Loucy (cell line): ENCODE results near the gene PACRG.

Experiments used
- H2AFZ ChIP-seq: fragments of 200-600 bp; sonication (generic); 2 replicates; pipeline ENCODE4 v1.6.0; 2016; ENCODE audit warnings: antibody characterized with exemption, mild to moderate bottlenecking, low read length, moderate library complexity
- H3F3A ChIP-seq: fragments of 200-600 bp; 2 replicates; pipeline ENCODE4 v1.6.0; 2016; ENCODE audit warnings: antibody characterized with exemption, low read depth, mild to moderate bottlenecking
- H3K27me3 ChIP-seq: fragments of 200-600 bp; sonication (generic); 2 replicates; pipeline ENCODE4 v1.6.1; 2014; ENCODE audit warnings: low read length, mild to moderate bottlenecking; ENCODE audit not compliant: insufficient read depth, poor library complexity, severe bottlenecking
- H3K36me3 ChIP-seq: fragments of 200-600 bp; sonication (generic); 2 replicates; pipeline ENCODE4 v1.6.1; 2016; ENCODE audit warnings: low read length; ENCODE audit not compliant: insufficient read depth
- H3K4me1 ChIP-seq: fragments of 200-600 bp; sonication (generic); 2 replicates; pipeline ENCODE4 v1.5.1; 2014; ENCODE audit warnings: low read length, mild to moderate bottlenecking; ENCODE audit not compliant: insufficient read depth, poor library complexity, severe bottlenecking
- H3K4me2 ChIP-seq: fragments of 200-600 bp; sonication (generic); 2 replicates; pipeline ENCODE4 v1.6.0; 2014; ENCODE audit warnings: antibody characterized with exemption, low read length, low read depth, mild to moderate bottlenecking; ENCODE audit not compliant: poor library complexity, severe bottlenecking
- H3K4me3 ChIP-seq: fragments of 200-600 bp; sonication (generic); 2 replicates; pipeline ENCODE4 v1.5.1; 2014; ENCODE audit warnings: low read length, mild to moderate bottlenecking, mixed read lengths; ENCODE audit not compliant: poor library complexity, severe bottlenecking
- H3K79me2 ChIP-seq: fragments of 200-600 bp; sonication (generic); 2 replicates; pipeline ENCODE4 v1.6.1; 2014; ENCODE audit warnings: low read length; ENCODE audit not compliant: insufficient read depth
- H3K9ac ChIP-seq: fragments of 200-600 bp; sonication (generic); 2 replicates; pipeline ENCODE4 v1.6.0; 2014; ENCODE audit warnings: mild to moderate bottlenecking, low read depth, low read length, moderate library complexity; ENCODE audit not compliant: poor library complexity, severe bottlenecking
- H3K9me2 ChIP-seq: fragments of 200-600 bp; sonication (generic); replicated peaks from 2 replicates; pipeline ENCODE4 v1.6.1; 2016; ENCODE audit warnings: low read depth, low read length, mixed read lengths
- H3K9me3 ChIP-seq: fragments of 200-600 bp; sonication (generic); 2 replicates; pipeline ENCODE4 v1.6.1; 2014; ENCODE audit warnings: mild to moderate bottlenecking, antibody characterized with exemption, low read length, low read depth; ENCODE audit not compliant: insufficient read depth
- H4K20me1 ChIP-seq: fragments of 200-600 bp; sonication (generic); 2 replicates; pipeline ENCODE4 v1.6.0; 2014; ENCODE audit warnings: antibody characterized with exemption, low read length, mild to moderate bottlenecking; ENCODE audit not compliant: insufficient read depth, poor library complexity, severe bottlenecking
- CTCF ChIP-seq: fragments of 200-600 bp; sonication (generic); conservative IDR thresholded peaks from 2 replicates; pipeline ENCODE4 v1.5.1; 2014; ENCODE audit warnings: mild to moderate bottlenecking, antibody characterized with exemption, low read length
- EZH2phosphoT487 ChIP-seq: fragments of 200-600 bp; IDR thresholded peaks from 2 replicates; pipeline ENCODE4 v1.6.1; 2018; ENCODE audit warnings: antibody characterized with exemption, mild to moderate bottlenecking, moderate library complexity, borderline replicate concordance

PACRG gene

GRCh38 chr6:163352966-163353365 lies 625.2 kb downstream of the PACRG start:
- H3F3A ChIP-seq: no peaks in the 10 kb centered on the region
- H3K9me3 ChIP-seq: no peaks in the 10 kb centered on the region
- no peaks in the 10 kb centered on the region for H3K36me3 ChIP-seq
- no peak for TF ChIP-seq CTCF
- TF ChIP-seq EZH2phosphoT487: no peak
- no peak overlapping the region for H3K9ac ChIP-seq
- no peaks in the 10 kb centered on the region for H3K4me1 ChIP-seq
- no peaks in the 10 kb centered on the region for H3K27me3 ChIP-seq
- H3K4me2 ChIP-seq: no peak overlapping the region
- H3K79me2 ChIP-seq: no peaks in the 10 kb centered on the region
- H2AFZ ChIP-seq: no peak overlapping the region
- no peak overlapping the region for H3K4me3 ChIP-seq
- no peaks in the 10 kb centered on the region for H3K9me2 ChIP-seq
- no peaks in the 10 kb centered on the region for H4K20me1 ChIP-seq

GRCh38 chr6:163354085-163354484 lies 626.3 kb downstream of the PACRG start:
- Histone ChIP-seq H3K9me2 (no peaks in the 10 kb centered on the region), H3K4me3 (no peak overlapping the region), H3K36me3 (no peaks in the 10 kb centered on the region), H4K20me1 (no peaks in the 10 kb centered on the region), H3K4me2 (no peak overlapping the region), H3K9ac (no peak overlapping the region), H3K4me1 (no peaks in the 10 kb centered on the region), H2AFZ (no peak overlapping the region), H3K79me2 (no peaks in the 10 kb centered on the region), H3K27me3 (no peaks in the 10 kb centered on the region), H3K9me3 (no peaks in the 10 kb centered on the region), H3F3A (no peaks in the 10 kb centered on the region)
- TF ChIP-seq CTCF (no peak), EZH2phosphoT487 (no peak)

GRCh38 chr6:163354761-163355425 lies 627.1 kb downstream of the PACRG start:
- no peak overlapping the region for H2AFZ ChIP-seq
- H3F3A ChIP-seq: no peaks in the 10 kb centered on the region
- no peak overlapping the region for H3K4me2 ChIP-seq
- H3K36me3 ChIP-seq: no peaks in the 10 kb centered on the region
- H3K4me3 ChIP-seq: no peak overlapping the region
- TF ChIP-seq CTCF (no peak), EZH2phosphoT487 (no peak)
- H3K9ac ChIP-seq: no peak overlapping the region
- H3K27me3 ChIP-seq: no peaks in the 10 kb centered on the region
- no peaks in the 10 kb centered on the region for H4K20me1 ChIP-seq
- H3K4me1 ChIP-seq: no peaks in the 10 kb centered on the region
- H3K79me2 ChIP-seq: no peaks in the 10 kb centered on the region
- H3K9me2 ChIP-seq: no peaks in the 10 kb centered on the region
- no peaks in the 10 kb centered on the region for H3K9me3 ChIP-seq
